GM19239 (cell line): Measurements from ENCODE around the gene ARID1A.

ENCODE experiments used
- DNase-seq: peaks from one replicate; pipeline ENCODE4 v3.0.0; 2011; ENCODE audit warnings: low spot score; ENCODE audit not compliant: insufficient read length
- FAIRE-seq: peaks from 2 replicates; lab custom pipeline; 2011; peaks lifted over from hg19 to GRCh38; lab: Jason Lieb, UNC

ARID1A gene

GRCh38 chr1:26814377-26814776 is 118.6 kb downstream of the ARID1A start:
- no peak for DNase-seq
- no peak for FAIRE-seq

GRCh38 chr1:26814893-26815292 is 119.1 kb downstream of the ARID1A start:
- DNase-seq: no peak
- FAIRE-seq: no peak

- FAIRE-seq (peak; percentile 91), DNase-seq (peak; percentile 79)
Measured at GRCh38 chr1:26820784-26821269, 125.0 kb downstream of the ARID1A start.

- FAIRE-seq: no peak
- DNase-seq: no peak
Measured at GRCh38 chr1:26822737-26823395, 127.1 kb downstream of the ARID1A start.

- FAIRE-seq: no peak
- no peak for DNase-seq
Measured at GRCh38 chr1:26824731-26825130, 128.9 kb downstream of the ARID1A start.

GRCh38 chr1:26826261-26827105 is 130.7 kb downstream of the ARID1A start, which contains the start of gene ZDHHC18:
ZDHHC18 (plus strand) TSS chr1:26826688; CDS start chr1:26826805, 117 bp downstream.
- DNase-seq (peak; percentile 85), FAIRE-seq (no peak)

GRCh38 chr1:26827106-26827604 is 131.3 kb downstream of the ARID1A start:
- DNase-seq: no peak
- no peak for FAIRE-seq

GRCh38 chr1:26827663-26828062 is 131.8 kb downstream of the ARID1A start:
- FAIRE-seq (no peak), DNase-seq (no peak)

GRCh38 chr1:26828411-26828991 is 132.7 kb downstream of the ARID1A start:
- FAIRE-seq: no peak
- DNase-seq: no peak

GRCh38 chr1:26829184-26829911 is 133.5 kb downstream of the ARID1A start:
- FAIRE-seq: peak; percentile 39

GRCh38 chr1:26831059-26831458 is 135.2 kb downstream of the ARID1A start:
- DNase-seq (no peak), FAIRE-seq (no peak)

More at GRCh38 chr1:26829184-26829911, 133.5 kb downstream of the ARID1A start:
- DNase-seq: no peak
